LNCAP (cell line): ENCODE measurements around the gene MSMB.

Experiments used
- CTCF ChIP-seq: fragments of 450-650 bp; IDR thresholded peaks from 2 replicates; pipeline ENCODE4 v1.5.1; 2017; ENCODE audit warnings: mild to moderate bottlenecking

MSMB gene

GRCh38 chr10:46020344-46020657 is 25.8 kb downstream of the MSMB start:
- TF ChIP-seq CTCF, result no peak

GRCh38 chr10:46019569-46020343 is 26.3 kb downstream of the MSMB start:
- TF ChIP-seq CTCF, result no peak

GRCh38 chr10:46019177-46019528 is 26.9 kb downstream of the MSMB start:
- TF ChIP-seq CTCF, result no peak

GRCh38 chr10:46018453-46019176 is 27.5 kb downstream of the MSMB start:
- no peak for TF ChIP-seq CTCF

DNA sequence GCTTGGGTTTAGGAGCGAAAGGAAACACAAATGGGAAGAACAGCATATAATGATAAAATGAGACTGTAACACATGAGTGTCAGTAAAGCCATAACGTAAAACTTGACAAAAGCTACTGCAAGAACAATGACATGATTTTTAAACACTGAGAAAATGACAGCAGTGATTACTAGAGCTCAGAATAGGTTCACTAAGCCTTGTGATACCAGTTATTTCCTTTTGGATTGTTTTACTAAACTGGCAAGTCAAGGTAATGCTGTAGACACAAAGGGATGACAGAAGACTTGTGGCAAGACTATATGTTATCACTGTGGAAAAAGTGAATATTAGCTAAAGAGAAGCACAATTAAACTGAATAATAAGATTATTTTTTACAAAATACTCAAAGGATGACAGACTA is 28.3 kb downstream of the MSMB start:
- no peak for TF ChIP-seq CTCF

GRCh38 chr10:46016811-46017210 is 29.3 kb downstream of the MSMB start:
- TF ChIP-seq CTCF, result no peak

- TF ChIP-seq CTCF, result no peak
These were observed 29.9 kb downstream of the MSMB start for GRCh38 chr10:46016190-46016589.
